ENCODE measurements around the gene EHMT1.

Gene EHMT1

DNA sequence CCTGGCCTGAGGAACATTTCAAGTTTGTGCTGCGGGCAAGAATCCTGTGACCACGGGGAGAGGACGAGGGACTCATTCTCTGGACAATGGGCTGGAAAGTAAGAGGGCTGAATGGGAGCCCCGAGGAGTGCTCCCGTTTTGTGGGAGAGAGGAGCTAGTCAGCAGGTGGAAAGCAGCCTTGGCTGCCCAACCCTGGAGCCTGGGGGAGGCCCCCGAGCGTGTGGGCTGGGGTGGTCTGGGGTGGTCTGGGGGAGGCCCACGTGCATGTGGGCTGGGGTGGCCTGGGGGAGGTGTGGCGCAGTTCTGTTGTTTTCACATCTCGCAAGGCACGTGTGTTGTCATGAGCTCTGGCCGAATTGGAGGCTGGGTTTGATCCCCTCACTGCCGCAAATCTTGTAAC lies 27.5 kb downstream of the EHMT1 start:
- no peak for DNase-seq (ENCODE audit: low read depth in 2 of 2)

DNA sequence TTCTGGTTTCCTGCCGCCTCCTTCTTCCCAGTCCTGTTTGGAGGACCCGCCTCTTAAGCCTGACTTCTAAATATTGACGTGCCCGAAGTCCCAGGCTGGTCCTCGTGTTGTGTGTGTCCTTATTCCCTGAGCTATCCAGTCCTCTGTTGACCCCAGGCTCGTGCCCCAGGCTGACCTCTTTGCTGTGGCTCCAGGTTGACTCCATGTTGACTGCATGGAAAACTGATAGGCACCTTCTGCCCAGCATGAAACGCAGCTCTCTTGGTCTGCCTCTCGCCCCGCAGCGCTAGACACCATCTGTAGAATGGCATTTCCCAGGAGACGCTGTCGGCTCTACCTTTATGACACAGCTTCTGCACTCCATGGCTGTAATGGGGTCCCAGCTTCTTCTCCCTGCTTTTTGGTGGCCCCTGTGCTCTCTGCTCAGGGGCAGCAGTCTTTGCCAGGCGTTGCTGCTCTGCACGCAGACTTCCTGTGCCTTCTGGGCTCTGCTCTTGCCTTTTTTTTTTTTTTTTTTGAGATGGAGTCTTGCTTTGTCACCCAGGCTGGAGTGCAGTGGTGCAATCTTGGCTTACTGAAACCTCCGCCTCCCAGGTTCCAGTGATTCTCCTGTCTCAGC lies 28.4 kb downstream of the EHMT1 start:
- no peak for DNase-seq (ENCODE audit: low read depth in 2 of 2)

DNA sequence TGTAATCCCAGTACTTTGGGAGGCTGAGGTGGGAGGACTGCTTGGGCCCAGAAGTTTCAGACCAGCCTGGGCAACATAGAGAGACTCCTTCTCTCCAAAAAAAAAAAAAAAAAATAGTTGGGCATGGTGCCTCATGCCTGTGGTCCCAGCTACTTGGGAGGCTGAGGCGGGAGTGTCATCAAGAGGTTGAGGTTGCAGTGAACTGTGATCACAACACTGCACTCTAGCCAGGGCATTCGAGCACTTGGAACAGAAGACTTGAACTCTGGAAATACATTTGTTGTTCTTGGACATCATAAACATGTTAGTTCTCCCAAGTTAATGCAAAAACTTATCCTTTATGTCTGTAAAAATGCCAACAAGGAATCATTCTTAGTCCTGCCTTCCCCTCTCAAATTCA lies 29.6 kb downstream of the EHMT1 start:
- DNase-seq (ENCODE audit: low read depth in 2 of 2): no peak

DNA sequence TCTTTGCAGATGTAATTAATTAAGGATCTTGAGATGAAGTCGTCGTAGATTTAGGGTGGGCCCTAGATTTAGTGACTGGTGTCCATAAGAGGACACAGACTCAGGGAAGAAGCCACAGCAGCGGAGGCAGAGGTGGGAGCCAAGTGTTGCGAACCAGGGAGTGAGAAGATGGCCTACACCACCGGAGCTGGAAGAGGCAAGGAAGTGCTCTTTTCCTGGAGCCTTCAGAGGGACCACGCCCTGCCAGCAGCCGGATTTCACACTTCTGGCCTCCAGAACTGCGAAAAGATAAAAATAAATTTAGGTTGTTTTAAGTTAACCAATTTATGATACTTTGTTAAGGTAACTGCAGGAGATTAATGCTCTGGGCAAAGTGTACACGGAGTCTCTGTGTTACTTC lies 30.7 kb downstream of the EHMT1 start:
- no peak for DNase-seq (ENCODE audit: low read depth in 2 of 2)

DNA sequence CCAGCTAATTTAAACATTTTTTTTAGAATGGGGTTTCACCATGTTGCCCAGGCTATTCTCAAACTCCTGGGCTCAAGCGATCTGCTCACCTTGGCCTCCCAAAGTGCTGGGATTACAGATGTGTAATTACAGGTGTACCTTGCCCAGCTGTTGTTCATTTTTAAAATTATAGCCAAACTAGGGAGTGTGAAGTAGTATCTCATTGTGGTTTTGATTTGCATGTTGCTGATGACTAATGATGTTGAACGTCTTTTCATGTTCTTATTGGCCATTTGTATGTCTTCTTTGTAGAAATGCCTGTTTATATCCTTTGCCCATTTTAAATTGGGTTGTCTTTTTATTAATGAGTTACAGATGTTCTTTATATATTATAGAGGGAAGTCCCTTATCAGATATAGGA lies 31.5 kb downstream of the EHMT1 start:
- no peak for DNase-seq (ENCODE audit: low read depth in 2 of 2)

DNA sequence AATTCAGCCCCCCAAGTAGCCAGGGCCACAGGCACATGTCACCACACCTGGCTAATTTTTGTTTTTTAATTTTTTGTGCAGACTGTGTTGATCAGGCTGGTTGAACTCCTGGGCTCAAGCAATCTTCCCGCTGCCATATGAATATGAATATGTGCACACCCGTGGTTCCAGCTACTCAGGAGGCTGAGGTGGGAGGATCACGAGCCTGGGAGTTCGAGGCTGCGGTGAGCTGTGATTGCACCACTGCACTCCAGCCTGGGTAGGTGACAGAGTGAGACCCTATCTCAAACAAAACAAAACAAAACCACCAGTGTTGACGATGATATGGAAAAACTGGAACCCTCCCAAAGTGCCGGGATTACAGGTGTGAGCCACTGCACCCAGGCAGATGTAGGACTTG lies 32.0 kb downstream of the EHMT1 start:
- DNase-seq (ENCODE audit: low read depth in 2 of 2): no peak

DNA sequence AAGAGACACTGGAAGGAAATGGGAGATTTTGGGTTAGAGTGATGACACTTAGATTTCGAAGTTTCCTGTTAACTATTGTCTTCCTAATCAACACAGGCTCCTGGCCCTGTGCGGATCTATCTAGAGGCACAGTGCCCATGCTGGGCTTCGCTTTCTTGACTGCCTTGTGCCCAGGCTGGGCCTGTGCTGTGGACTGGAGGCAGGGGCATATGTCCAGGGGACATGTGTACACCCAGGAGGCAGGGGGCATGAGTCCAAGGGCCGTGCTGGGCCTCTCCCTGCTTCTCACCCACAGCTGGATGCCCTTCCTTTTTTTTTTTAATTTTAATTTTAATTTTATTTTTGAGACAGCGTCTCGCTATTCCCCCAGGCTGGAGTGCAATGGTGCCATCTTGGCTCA lies 37.6 kb downstream of the EHMT1 start:
- no peak for DNase-seq (ENCODE audit: low read depth in 2 of 2)

DNA sequence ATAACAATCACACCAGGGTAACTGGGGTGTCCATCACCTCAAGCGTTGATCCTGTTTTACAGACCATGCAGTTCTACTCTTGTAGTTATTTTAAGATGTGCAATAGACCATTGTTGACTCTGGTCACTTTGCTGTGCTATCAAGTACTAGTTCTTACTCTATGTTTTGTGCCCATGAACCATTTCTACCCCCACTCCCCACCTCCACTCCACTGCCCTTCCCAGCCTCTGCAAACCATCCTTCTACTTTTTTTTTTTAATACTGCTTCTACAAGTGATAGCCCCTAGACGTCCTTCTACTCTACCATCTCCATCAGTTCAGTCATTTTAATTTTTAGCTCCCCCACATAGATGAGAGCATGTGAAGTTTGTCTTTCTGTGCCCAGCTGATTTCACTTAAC lies 38.8 kb downstream of the EHMT1 start:
- no peak for DNase-seq (ENCODE audit: low read depth in 2 of 2)

DNA sequence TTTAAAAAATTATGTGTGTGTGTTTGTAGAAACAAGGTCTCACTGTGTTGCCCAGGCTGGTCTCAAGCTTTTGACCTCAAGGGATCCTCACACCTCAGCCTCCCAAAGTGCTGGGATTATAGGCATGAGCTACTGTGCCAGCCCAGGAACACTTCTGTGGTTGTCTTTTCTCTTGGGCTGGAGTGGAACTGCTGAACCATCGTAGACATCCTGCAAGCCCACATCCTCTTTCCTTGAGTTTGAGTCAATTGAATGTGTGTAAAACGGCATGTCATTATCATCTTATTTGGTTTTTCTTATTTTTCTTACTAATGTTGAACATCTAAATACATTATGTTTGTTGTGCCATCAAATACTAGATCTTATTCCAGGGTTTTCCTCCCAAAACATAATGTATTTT lies 40.0 kb downstream of the EHMT1 start:
- no peak for DNase-seq (ENCODE audit: low read depth in 2 of 2)

DNA sequence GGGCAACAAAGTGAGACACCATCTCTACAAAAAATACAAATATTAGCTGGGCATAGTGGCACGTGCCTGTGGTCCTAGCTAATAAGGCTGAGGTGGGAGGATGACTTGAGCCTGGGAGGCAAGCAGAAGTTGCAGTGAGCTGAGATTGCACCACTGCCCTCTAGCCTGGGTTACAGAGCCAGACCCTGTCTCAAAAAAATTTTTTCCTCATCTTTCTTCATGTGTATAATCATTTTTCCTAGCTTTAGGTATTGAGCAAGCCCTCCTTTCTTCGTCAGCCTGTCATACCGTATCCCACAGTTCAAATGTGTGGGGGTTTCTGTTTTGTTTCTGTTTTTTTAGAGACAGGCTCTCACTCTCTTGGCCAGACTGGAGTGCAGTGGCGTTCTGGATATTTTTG lies 41.3 kb downstream of the EHMT1 start:
- DNase-seq (ENCODE audit: low read depth in 2 of 2): no peak

DNA sequence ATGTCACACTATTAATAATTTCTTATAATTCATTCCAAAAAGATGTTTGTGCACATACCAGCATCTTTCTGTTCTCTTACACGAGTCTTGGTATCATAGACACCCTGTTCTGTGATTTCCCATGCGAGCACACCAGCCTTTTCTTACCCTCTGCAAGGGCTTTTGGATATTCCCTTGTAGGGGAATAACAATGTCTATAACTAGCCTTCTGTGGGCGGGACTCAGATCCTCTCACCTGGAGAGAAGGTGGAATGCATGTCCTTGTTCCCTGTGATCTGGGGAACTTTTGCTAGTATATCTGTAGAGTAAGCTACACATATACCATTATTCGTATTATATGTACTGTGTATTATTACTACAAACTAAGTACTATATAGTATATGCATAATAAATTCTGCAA lies 44.8 kb downstream of the EHMT1 start:
- DNase-seq (ENCODE audit: low read depth in 2 of 2): no peak

DNA sequence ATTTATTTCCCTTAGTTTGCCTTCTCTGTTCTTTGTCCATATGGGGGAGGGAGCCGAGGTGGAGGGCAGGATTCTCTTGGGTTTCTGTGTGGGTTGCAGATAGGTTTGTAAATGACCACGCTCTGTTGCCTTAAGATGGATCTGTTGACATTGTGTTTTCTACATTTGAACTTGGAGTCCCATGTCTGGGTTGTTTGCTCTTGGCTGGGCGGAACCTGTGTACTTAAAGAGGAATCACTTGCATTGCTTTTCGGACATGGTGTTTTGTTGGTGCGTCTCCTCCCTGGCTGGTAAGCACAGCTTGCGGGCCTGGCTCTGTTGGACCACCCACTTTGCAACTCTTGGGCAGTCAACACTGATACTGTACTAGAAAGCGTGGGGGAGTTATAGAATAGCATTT lies 45.9 kb downstream of the EHMT1 start:
- DNase-seq (ENCODE audit: low read depth in 2 of 2): no peak

DNA sequence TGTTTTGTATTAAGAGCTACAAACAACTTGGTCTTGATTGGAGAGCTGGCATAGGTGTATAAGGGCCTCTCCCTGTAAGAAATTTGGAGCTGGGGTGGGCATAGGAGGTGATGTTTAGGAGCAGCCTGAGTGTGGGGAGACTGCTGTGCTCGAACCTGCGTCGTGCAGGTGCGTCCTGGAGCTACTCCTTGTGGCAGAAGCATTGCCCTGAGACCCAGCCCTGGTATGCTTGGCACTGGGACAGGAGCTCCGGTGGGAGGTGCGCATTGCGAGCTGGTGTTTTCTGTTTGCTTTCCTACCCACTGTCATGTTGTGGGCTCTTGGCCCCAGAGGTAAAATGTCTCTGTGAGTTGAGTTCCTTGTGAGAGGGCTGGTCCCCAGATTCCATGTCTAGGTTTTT lies 46.4 kb downstream of the EHMT1 start:
- no peak for DNase-seq (ENCODE audit: low read depth in 2 of 2)

DNA sequence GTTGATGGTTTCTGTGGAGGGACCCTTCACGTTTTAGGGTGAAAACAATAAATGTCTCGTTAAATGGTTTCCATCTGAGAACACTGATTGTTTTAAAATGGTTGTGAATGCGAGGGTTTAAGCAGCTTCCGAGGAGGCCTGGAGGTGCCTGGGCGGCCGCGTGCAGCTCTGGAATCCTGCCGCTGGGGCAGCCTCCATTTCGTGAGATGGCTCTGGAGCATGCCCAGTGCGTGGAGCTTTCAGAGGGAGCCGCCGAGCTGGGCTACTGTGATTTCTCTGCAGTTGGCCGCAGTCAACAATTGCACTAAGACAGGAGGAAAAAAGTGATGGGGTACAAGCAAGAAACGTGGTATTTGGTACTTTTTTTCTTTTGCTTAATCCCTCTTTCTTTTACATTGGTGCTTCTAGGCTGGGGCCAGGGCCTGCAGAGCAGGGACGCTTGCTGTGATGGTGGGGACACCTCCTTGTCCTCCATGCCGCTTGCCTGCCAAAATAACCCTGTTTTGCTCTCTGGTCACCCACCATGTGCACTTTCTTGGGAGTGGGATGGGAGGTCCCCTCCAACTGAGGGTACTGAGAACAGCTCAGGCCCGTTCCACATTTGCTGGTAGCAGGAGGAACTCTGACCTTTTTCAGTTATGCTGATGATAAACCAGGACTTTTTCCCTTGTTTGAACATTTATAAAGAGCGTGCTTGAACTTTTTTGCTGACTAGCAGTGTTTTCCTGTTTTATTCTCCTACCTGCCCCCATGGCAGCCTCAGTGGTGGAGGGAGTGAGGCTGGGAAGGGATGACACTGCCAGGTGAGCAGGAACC lies 47.1 kb downstream of the EHMT1 start:
- DNase-seq (ENCODE audit: low read depth in 2 of 2): no peak

DNA sequence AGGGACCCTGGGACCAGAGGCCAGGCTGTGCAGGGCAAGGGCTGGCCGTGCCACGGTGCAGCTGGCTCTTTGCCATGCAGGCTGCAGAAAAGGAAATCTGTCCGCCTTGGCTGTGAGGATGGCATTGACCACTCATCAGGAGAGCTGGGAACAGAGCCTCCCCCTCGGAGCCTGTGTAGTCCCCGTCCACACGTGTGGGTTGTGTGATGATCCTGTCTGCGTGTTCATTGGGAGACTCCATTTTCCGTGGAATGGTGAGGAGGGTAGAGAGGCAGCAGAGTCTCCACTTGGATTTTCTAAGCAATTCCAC lies 47.7 kb downstream of the EHMT1 start:
- DNase-seq (ENCODE audit: low read depth in 2 of 2): no peak

DNA sequence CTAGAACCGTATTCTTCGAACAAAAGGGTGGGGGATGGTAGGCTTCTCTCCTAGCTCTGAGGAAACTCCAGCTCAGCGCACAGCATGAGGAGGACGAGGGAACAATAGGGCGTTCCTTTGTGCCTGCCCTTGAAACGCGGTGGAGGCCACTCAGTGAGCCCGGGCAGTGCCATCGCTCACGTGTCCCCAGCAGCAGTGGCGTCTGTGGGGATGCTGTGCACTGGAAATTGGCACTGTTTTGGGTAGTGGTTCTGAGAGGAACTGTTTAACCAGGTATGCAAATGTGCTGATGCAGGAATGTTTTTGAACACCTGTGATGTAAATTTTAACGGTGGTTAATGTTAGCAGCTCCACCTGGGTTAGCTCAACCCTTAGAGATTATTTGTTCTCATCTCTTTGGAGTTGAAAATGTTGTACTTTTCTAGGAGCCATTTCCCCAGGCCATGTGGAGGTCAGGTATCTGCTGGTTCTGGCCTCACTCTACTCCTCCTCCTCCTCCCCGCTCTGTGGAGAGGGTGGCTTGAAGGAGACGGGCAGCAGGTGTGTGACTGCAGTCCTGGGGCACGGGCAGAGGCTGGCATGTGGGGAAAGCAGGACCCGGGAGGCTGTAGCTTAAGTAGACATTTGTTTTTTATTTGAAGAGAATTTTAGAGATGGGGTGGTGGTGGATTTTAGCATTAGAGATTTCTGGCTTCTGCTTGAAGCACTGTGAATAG lies 48.3 kb downstream of the EHMT1 start:
- DNase-seq (ENCODE audit: low read depth in 2 of 2): no peak

DNA sequence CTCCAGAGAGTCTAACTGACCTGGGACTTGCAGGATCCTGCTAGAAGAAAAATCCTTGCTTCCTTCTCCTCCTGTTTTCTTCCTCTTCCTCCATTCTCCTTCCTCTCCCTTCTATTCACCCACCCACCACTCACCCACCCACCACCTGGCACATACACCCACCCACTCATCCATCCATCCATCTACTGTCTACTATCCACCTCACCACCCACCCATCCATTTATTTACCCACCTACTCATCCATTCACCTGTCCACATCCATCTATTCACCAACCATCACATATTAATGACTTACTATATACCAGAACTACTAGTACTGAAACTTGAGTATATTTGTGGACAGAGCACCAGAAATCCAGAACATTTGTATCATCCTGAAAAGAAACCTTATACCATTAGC lies 49.4 kb downstream of the EHMT1 start:
- no peak for DNase-seq (ENCODE audit: low read depth in 2 of 2)

DNA sequence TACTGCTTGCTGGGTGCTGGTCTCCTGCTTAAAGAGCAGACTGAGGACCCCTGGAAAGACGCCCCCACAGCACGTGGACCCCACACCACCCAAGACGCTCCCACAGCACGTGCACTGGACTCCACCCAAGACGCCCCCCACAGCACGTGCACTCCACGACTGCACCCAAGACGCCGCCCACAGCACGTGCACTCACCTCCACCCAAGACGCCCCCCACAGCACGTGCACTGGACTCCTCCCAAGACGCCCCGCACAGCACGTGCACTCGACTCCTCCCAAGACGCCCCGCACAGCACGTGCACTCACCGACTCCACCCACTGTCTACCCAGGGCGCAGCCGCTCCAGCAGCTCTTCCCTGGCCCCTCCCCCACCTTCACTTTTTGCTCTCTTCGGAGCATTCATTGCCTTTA lies 50.5 kb downstream of the EHMT1 start:
- DNase-seq (ENCODE audit: low read depth in 2 of 2): no peak

DNA sequence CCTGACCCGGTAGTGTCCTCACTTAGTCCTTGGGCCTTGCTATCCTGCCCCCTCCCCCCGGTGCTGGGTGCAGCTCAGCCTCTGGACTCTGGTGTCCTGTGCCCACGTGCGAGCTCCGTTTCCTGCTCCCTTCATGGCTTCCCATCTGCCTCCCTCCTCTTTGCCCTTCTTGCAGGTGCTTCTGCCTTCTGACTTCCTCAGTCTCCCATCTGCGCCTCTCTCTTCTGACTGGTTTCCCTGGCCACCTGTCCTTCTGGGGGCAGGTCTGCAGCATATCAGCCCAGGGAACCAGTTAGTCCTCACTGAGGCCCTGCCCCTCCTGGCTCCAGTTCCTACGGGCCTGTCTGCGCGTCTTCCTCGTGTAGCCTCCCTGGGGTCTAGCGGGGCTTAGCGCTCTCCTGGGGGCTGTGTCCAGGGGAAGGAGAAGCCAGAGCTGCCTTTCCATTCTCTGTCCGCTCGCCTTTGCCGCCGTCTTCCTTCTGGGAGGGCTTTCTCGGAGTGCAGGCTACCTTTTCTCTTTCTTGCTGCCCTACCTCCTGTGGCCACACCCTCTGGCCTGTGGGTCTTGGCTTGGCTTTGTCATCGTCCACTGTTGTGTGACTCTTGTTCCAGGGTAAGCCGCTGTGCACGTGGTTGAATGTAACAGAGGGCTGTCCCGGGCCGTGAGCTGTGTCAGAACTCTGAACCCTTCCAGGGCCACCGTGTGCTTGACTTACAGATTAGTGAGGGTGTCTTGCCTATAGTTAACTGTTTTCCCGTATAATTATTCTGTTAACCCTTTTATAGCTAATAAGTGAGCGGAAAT lies 51.8 kb downstream of the EHMT1 start:
- no peak for DNase-seq (ENCODE audit: low read depth in 2 of 2)

DNA sequence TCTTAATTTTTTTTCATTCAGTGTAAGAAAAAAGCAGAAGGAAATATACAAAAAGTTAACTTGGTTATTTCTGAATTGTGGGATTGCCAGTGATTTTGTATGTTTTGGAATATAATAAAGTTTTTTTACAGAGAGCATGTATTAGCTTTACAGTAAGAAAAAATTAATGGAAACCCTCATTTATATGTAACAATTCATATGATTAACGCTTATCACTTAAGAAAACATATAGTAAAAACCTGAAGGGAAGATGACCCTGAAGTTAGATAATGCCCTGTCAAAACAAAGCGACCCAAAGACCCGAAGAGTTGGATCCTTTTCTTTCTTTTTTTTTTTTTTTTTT lies 52.4 kb downstream of the EHMT1 start:
- DNase-seq (ENCODE audit: low read depth in 2 of 2): no peak

DNA sequence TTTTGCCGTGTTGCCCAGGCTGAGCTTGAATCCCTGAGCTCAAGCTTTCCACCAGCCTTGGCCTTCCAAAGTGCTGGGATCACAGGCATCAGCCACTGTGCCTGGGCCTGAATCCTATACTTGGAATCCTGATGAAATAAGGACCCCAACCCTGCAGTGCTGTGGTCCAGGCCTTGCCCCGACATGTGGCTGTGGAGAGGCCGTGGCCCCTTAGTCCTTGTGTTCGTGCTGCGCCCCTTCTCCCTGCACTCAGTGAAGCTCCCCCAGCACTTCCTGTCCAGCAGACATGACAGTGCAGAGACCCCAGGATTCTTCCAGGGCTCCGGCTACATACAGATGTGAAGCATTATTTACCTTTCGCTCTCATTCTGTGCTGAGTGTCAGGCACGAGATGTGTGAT lies 52.9 kb downstream of the EHMT1 start:
- DNase-seq (ENCODE audit: low read depth in 2 of 2): no peak

DNA sequence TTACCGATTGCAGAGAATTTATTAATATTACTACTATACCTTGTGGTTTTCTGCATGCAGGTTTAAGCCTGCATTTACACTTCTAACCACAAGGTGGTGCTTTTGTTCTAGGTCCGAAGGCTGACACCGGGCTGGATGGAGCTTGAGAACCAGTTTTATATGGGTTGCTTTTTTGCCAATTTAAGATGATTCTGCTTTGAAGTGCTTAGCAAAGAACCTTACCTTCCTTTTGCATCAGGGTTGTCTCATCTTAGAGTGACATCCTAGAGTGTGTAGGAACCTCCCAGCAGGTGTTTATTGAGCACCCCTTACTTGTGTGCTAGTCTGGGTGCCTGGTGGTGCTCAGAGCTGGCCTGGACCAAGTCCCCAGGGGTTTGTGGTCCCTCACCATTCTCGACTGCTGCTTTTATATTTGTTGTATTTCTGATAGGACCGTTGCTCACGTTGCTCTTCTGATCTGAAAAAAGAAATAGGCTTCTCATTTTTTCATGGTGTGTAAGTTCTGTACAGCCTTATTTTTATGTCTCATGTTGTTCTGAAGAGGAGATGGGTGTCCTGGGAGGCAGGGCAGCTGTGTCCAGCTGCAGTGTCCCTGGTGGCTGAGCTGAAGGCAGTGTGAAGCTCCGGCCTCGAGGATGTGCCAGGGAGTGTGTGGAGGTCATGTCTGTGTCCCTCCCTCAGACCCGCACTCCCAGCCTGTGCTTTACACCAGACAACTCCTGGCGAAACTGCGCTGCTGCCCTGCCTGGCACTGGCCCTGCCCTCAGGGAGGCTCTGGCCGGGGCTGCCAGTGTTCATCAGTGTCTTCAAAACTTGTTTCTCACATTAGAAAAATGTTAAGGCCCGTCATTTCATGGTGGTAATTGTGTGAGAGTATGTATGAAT lies 54.3 kb downstream of the EHMT1 start:
- no peak for DNase-seq (ENCODE audit: low read depth in 2 of 2)

Measured in stimulated activated CD8-positive, alpha-beta memory T cell treated with anti-CD3 and anti-CD28 coated beads, Interleukin-2, amount 100 ng/mL, for 48 hours (primary cell).